ENCODE data around the gene INTS6.
A peak's percentile ranks its signal among the peaks of the same experiment; 100 is the strongest.
"Not testable (repeated sequence)": the region's sequence is repeated elsewhere in the genome, so short reads cannot be mapped to it uniquely, and the experiment has no call there.

Gene INTS6

DNA sequence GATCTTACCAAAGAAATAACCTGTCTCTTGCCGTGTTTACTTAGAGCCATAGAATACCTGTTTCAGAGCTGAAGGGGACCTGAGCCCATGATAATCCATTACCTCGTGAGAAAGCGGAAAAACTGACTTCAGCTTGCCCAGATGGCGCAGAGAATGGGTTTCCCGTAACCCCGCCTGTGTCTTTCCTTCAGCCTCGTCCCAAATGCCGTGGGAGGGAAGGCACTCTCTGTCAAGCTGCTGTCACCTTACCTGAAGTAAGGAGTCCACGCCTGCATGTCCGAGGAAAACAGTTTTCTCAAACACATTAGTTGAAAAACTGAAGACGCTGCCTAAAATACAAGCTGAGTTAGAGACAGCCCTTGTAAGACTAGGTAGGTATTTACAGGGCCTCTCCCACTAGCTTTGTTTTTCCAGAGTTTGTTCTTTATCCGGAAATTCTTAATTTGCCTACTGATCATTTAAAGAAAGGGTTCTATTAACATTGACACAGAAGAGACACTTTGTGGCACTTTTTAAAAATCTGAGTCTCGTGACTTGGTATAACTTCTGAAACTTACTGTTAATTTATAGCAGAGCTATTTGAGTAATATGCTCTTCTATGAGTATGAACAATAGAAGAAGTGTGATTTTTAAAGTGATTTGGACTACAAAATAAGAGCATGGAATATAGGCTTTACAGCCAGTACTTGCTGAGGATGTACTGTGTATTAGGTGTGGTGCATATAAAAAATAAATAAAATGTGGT, 1.3 kb upstream of the INTS6 start:
- no peak for DNase-seq

DNA sequence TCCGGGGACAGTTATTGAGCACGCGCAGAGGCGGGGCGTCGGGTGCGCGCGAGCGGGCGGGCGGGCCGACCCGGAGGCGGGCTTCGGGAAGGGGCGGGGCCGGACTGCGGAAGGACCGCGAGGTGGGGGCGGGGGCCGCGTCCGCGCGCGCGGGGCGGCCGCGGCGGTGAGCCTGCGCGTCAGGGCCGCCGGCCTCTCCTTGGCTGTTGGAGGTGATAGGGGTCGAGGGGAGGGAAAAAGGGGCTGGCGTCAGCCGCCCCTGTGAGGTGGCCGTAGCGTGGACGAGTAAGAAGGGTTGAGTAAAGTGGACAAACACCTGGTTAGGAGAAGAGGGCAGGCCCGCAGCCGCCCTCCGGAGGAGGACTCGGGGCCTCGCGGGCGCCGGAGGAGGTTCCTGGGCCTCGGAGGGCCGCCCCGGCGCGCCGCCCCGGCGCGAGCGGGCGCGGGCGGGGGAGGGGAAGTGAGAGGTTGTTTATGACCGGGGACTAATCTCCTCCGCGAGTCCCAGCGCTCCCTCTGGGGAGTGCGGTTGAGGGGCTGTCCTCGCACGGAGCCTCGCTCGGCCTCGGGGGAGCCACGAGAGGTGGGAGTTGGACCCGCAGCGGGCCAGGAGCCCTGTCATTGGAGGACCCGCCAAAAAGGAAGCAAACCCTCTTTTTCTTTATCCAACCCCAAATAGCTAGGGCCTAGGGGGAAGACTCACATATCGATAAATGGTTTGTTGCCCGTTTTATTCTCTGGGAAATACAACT, 547 bp upstream of the INTS6 start:
- DNase-seq = peak; percentile 74

DNA sequence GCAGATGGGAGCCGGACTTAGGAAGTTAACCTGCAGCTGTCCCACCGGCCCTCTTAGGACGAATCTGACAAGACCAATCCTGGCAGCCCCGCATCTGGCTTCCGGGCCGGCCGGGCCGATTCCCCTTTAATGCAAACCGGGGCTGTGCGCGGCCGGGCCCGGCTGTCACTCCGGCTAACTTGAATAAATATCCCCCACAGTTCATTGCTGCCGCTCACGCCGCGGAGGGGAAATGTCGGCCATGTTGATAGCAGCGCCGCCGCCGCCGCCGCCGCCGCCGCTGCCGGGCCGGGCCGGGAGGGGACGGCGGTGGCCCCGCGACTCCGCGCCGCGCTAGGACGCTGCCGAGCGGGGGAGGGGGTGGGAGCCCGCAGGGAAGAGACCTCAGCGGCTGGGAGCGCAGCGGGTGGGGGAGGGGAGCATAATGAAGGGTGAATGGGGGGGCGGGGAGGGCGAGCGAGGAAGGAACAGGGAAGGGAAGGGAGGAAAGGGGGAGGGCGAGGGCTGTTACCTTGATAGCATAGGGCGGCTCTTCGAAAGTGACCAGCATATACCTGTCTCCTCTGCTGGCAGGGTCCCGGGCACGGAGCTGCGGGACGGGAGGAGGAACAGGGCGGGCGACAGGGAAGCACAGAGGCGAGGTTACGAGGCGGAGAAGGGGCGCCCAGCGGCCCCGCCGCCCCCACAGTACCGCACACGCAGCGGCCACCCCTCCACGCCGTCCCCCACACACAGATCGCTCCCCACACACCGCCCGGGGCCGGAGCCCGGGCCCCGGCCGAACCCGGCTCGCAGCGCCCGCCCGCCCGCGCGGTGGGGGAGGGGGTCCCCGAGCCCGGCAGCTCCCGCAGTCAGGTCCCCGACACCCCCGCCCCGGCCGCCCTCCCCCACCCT, 1.1 kb downstream of the INTS6 start:
- peak; percentile 73 for DNase-seq

DNA sequence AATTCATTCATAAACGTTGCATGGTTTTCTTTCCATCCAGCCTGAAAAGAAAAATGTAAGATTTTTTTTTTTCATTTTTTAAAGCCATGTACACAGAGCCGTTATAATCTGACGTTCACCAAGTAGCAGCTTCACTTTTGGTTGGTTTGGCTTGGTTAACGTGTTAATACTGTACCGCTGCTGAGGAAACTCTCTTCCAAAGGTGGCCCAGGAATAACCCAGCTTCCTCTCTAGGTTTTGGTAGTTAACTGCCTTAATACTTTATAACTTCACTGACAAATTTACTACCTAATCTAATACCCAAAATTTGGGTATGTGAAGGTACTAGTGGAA, 1.7 kb downstream of the INTS6 start:
- DNase-seq = no peak

DNA sequence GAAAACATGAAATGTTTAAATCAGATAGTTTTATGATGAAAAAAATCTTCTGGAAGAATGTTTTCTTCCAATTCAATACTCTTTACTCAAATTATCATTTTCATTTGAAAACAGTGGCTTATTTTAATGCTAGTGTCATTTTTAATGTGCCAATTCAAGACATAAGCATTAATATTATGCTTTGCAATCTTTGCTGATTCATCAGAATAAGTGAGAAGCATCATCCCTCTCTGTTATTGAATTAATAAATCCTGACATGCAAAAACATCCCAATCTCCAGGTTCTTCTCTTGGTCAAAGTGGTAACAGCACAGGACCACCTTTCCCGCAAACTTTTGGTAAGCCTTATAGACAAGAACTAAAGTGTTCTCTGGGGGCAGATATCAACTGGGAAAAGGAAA, 3.8 kb downstream of the INTS6 start:
- no peak for DNase-seq

DNA sequence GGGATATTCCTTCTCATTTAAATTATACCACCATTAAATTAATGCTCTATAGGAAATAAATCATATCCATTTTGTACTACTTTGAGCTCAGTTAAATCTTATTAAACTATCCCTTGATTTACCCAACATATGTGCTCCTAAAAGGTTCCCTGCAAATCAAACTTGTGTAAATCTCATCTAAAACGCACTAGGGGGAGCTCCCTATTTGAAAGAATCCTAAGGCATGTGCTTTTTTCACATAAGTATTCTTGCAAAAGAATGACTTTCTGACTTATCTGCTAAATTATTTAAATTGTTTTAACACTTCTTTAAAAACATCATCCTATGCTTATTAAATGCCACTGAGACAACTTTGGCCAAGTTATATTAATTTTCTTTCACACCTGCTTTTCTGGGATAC, 7.9 kb downstream of the INTS6 start:
- peak; percentile 48 for DNase-seq

DNA sequence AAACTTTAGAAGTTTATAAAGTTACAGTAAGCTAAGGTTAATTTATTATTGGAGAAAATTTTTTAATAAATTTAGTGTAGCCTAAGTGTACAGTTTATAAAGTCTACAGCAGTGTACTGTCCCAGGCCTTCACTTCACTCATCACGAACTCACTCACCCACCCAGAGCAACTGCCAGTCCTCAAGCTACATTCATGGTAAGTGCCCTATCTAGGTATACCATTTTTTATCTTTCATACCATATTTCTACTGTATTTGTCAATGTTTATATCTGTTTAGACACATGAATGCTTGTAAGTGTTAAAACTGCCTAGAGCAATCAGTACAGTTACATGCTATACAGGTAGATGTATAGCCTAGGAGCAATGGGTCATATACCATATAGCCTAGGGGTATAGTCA, 12.5 kb downstream of the INTS6 start:
- no peak for DNase-seq

DNA sequence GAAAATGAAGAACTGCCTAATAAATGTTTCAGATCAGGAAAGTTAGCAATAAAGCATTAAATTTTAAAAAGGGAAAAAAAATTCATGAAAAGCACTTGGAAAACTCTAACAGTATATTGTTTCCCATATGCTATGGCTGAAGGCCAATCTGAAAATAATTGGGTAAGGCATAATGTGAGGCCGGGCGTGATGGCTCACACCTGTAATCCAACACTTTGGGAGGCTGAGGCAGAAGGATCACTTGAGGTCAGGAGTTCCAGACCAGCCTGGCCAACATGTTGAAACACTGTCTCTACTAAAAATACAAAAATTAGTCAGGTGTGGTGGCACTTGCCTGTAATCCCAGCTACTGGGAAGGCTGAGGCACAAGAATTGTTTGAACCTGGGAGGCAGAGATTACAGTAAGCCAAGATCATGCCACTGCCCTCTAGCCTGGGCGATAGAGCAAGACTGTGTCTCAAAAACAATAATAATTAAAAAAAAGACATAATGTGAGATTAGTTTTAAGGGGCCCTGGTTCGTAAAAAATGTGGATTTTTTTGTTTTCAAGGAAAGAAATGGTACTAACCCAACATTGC, 15.2 kb downstream of the INTS6 start:
- no peak for DNase-seq

DNA sequence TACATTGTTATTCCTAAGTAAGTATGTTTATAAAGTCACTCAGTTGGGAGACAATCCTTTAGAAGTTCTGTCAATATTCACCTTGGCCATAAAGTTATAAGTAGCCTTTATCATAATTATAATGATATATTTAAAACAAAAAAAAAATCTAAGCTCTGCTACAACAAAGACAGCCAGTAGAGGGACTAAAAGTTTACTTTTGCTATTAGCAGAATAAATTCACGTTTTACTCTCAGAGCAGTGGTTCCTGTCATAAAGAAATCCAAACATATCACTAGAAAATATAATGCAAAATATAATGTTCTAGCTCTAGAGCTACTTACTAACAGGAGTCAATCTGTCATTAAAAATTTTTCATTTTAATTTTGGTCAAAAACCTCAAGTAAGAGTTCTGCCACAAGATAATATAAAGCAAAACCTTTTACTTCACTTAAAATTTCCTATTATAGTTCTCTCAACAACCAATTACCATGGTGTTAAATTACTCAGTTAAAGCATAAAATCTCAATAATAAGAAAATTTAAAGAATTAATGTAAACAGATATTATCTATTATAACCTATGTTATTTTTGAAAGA, 17.7 kb downstream of the INTS6 start:
- peak; percentile 8 for DNase-seq

DNA sequence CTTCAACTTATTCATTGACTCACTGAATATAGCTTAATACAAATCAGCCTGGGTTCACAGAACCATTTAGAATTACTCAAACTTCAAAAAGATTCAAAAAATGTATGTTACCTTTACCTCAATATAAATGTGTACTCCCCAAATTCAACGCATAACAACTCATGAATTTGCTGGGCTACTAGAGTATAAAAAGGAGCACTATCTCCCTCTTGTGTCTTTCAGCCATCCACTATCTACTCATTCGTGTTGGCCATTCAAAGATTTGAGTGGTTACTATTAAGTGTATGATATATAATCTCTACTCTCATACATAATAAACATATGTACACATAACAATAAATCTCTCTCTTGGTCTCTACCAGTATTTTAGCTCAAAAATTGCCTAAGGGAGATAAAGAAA, 20.3 kb downstream of the INTS6 start:
- no peak for DNase-seq

DNA sequence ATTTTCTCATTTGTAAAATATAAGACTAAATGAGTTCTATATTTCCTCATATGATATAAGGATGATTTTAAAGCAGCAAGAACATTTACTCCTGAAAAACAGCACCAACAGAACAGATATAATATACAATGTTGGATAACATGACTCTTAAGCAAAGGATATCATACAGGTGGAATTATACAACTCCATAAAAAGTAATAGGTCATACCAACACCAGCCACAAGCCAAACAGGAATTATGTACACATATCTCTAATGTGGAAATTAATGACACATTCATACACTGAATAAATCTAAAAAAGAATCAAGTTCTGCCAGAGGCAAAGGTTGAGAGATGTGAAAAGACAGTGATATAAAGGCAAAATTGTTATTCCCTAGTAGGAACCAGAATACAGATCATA, 25.9 kb downstream of the INTS6 start:
- DNase-seq = no peak

DNA sequence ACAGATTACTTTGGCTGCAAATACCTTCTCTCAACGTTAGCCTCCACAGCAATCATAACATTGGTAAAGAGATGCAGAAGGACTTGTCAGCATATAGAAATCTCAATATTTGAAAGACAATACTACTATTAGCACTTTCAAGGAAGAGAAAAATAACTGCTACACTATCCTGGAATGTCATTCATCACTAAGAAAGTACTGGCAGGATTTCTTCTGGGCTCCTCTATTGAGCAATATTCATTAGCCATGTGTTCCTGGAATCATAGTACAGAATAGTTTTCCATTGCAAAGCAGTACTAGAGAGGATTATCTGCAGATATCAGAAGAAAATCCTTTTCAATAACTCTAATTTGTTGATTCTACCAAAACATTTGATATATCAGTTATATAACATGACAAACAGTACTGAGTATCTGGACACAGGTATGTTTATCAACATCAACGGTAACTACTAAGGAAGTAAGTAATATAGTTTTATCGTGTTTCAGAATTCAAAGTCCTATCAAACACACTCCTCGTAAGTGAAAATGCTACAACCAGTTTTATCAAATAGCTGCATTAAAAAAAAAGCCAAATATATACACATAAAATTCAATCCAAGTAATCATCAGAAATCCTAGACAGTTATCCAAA, 27.3 kb downstream of the INTS6 start:
- DNase-seq = no peak

DNA sequence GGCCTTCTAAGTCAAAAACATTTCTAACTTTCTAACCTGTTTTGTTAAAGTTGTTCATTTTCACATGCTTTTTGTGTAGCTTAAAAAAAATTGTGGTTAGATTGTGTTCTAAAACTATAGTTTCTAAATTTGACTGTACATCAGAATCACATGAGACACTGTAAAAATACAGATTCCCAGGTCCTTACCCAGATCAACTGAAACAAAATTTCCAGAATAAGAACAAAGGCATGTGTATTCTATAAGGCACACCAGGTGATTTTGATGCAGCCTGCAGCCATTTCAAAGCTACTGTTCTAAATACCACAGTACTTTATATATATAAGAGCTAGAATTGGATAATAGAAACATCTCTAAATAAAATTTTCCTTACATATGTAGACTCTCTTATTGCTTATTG, 29.1 kb downstream of the INTS6 start:
- DNase-seq = no peak

DNA sequence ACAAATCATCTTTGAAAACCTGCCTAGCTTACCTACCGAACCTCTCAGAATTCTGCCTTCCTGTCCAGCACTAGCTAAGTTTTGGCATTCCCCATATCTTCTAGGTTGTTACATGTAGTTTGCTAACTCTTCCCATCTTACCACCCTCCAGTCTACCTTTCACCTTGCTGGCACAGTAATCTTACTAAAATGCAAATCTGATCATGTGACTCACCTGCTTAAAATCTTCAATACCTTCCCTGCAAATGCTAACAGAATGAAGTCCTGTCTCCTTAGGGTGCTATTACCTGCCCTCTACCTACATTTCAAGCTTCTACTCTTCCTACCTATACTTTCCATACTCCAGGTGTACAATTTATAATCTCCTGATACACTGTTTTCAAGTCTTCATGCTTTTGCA, 30.4 kb downstream of the INTS6 start:
- DNase-seq = no peak

DNA sequence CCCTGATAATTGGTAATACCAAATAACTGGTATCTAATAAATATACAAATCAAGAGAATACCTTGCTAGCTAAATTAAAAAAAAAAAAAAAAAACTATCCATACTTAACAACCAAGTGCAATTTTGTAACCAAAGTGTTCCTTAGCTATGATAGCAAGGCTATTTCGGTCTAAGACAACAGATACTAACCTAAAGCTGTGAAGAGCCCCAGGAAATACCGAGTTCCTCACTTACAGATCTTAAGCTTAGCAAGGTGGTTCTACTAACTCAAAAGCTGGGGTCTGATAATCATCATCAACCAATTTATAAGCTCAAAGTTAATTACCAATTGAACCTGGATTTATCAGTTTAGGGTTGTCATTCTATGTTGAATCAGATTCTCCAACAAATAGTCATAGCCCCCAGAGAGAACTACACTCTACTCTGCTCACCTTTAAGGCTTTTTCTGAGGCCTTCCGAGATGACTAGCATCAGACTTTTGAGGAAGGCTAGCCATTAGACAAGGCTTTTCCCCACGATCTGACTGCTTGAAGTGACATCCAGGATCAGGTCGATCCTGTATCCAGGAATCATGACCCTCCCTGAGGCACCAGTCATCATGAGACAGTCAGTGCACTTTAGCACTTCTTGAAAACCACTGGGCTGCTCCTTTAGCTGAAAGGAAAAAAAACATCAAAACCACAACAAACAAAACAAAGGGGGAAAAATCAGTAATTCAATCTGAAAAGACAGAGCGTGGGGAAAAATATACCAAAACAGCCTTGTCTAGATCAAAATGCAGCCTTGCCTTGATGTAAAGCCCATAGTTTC, 31.9 kb downstream of the INTS6 start:
- no peak for DNase-seq

DNA sequence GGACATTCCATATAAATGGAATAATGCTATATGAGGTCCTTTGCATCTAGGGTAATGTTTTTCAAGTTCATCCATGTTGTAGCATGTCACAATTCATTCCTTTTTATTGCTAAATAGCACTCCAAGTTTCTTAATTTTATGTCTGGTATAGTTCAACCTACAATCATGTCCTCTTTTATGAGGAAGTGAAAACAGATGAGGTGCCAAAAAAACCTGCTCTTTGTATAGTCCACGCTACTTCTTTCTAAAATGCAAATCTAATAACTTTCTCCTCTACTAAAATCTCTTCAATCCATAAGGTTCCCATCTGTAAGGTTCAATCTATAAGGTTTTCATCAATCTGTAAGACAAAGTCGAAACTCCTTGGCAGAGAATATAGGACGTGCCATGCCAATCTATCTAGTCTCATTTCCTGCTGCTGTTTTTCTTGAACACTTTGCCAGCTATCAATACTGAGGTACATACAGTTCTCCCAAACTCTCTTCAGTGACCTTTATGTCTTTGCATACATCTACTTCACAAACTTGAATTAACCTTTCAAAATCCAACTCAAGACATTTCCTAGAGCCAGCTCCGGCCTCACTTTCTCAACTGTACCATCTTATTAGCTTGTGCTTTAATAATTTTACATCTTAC, 33.7 kb downstream of the INTS6 start:
- DNase-seq = peak; percentile 67

DNA sequence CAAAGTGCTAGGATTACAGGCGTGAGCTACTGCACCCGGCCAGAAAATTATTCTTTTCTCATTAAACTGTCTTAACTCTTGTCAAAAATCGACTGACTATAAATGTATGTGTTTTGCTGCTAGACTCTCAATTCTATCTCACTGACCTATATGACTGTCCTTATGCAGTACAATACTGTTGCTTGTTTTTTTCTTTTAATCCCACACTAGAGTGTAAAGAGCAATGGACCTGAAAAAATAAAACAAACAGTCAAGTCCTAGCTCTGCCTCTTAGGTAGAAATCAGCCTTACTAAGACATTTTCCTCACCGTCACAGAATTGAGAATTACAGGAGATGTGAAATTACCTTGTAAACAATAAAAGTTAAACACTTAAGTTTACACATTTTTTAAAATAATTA, 35.1 kb downstream of the INTS6 start:
- no peak for DNase-seq

DNA sequence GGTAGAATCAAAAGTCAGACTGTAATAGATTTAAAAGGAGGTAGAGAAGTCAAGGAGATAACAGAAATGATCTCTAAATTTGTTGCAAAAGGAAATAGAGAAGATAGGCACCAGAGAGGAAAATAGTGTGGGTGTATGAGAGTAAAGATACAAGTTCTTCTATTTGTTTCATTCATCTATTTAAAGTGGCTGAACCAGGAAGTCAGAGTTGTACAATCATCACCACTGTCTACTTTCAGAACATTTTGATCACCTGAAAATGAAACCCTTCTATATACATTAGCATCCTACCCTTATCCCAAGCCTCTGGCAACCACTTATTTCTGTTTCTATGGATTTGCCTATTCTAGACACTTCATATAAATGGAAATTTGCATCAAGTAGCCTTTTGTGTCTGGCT, 36.7 kb downstream of the INTS6 start:
- DNase-seq = no peak

DNA sequence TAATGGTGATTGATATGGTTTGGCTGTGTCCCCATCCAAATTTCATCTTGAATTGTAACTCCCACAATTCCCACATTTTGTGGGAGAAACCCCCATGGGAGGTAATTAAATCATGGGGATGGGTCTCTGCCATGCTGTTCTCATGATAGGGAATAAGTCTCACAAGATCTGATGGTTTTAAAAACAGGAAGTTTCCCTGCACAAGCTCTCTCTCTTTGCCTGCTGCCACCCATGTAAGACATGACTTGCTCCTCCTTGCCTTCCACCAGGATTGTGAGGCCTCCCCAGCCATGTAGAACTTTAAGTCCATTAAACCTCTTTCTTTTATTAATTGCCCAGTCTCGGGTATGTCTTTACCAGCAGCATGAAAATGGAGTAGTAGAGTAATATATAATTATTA, 37.5 kb downstream of the INTS6 start:
- DNase-seq = not testable (repeated sequence)

DNA sequence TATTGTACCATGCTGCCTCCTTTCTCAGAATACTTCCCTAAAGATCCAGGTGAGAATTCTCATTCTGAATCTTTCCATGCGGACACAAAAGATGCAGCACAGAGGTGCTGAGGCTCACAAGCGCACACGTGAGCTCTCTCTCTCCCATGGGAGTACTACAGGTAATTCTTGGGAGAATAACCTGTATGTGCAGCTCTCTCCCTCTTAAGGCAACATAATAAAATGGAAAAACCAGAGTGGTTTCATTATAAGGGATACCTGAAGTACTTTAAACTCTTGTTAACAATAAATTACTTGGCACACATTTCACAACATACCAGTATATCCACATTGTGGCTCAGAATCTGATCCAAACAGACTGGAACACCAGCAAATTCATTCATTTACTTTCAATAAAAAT, 40.4 kb downstream of the INTS6 start:
- DNase-seq = no peak

DNA sequence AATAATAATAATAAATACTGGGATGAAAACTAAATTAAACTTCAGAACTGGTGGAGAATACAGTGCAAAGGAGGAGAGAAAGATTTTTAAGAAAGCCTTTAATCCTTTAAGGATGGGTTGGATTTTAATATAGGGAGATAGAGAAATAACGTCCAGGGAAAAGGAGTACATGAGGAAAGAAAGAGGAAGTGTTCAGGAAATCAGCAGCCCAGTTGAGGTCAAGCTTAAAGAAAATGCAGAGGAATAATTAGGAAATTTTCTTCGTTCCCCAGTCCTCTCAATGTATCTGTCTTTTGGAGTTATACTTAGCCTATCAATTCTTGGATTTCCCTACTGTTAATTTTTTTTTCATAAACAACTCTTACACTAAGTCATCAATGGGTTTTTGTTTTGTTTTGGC, 47.7 kb downstream of the INTS6 start:
- no peak for DNase-seq

Measured in MV-4-11 (cell line).